GM12892 (cell line): ENCODE results near the gene PSMB5.

Experiments
- POLR2A ChIP-seq: IDR thresholded peaks from 2 replicates; pipeline ENCODE4 v1.6.1; 2011; ENCODE audit warnings: low read depth, low read length, control low read depth
- POLR2AphosphoS5 ChIP-seq: IDR thresholded peaks from 2 replicates; pipeline ENCODE4 v1.6.1; 2011; ENCODE audit warnings: low read depth, low read length, control low read depth
- TAF1 ChIP-seq: IDR thresholded peaks from 2 replicates; pipeline ENCODE4 v1.6.1; 2011; ENCODE audit warnings: low read depth, mild to moderate bottlenecking, control low read depth, low read length, borderline replicate concordance

- no peak for TF ChIP-seq POLR2AphosphoS5
- no peak for TF ChIP-seq TAF1
- TF ChIP-seq POLR2A = no peak
Observed at GRCh38 chr14:22978487-22978837, 56.2 kb downstream of the PSMB5 start.
